Adrenal gland (tissue), 5 donors: Measurements from ENCODE around the gene PLGRKT.

Source experiments
- POLR2A ChIP-seq, 2 donors: fragments of 450-650 bp; IDR thresholded peaks; one replicate each; pipeline ENCODE4 v1.6.1; 2017; ENCODE audit warnings: antibody characterized with exemption in 2 of 2, mild to moderate bottlenecking in 2 of 2, moderate library complexity in 1 of 2
- TF ChIP-seq, protein P1 (sequence below), 6 experiments: fragments of 450-650 bp in 4 of 6; fragments of 200-600 bp in 2 of 6; sonication (generic) in 1 of 6; IDR thresholded peaks; 1 replicate in 5 of 6; 2 replicates in 1 of 6; pipeline versions ENCODE4 v1.5.1 to v1.8.0; 2016 to 2021; ENCODE audit warnings: antibody characterized with exemption in 6 of 6, mild to moderate bottlenecking in 2 of 6, moderate library complexity in 1 of 6
- donor health status: DM: no; HTN: no; CAD: no.

GRCh38 chr9:5470816-5471215, 33.1 kb upstream of the PLGRKT start:
- TF ChIP-seq, protein P1, sequence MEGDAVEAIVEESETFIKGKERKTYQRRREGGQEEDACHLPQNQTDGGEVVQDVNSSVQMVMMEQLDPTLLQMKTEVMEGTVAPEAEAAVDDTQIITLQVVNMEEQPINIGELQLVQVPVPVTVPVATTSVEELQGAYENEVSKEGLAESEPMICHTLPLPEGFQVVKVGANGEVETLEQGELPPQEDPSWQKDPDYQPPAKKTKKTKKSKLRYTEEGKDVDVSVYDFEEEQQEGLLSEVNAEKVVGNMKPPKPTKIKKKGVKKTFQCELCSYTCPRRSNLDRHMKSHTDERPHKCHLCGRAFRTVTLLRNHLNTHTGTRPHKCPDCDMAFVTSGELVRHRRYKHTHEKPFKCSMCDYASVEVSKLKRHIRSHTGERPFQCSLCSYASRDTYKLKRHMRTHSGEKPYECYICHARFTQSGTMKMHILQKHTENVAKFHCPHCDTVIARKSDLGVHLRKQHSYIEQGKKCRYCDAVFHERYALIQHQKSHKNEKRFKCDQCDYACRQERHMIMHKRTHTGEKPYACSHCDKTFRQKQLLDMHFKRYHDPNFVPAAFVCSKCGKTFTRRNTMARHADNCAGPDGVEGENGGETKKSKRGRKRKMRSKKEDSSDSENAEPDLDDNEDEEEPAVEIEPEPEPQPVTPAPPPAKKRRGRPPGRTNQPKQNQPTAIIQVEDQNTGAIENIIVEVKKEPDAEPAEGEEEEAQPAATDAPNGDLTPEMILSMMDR (IDR thresholded peaks at IDR 0.05): no peak
- TF ChIP-seq POLR2A (IDR thresholded peaks at IDR 0.05): no peak
